Activated T-cell treated with anti-CD3 and anti-CD28 coated beads, Interleukin-2, amount 50 U/mL, for 4 hours (primary cell): ENCODE measurements around the gene EFCAB13. TPM values are rescaled to one million over a fixed set of nuclear protein-coding genes. Genes with fewer than 3 reads are reported as not detected.

ENCODE experiments used
- ATAC-seq, 2 donors: fragments of 200-7000 bp; cut with Tn5 transposase; one replicate each; pipeline ENCODE4 v1.10.0; 2021
- DNase-seq: peaks from one replicate; pipeline ENCODE4 v3.0.0-alpha.2; 2020
- H3K27me3 Mint-ChIP-seq: one replicate; pipeline ENCODE4 v1.8.0; 2021; ENCODE audit warnings: low read depth, mixed read lengths
- H3K36me3 Mint-ChIP-seq: one replicate; pipeline ENCODE4 v1.8.0; 2022; ENCODE audit warnings: mixed read lengths; ENCODE audit not compliant: insufficient read depth
- H3K4me1 Mint-ChIP-seq: one replicate; pipeline ENCODE4 v1.8.0; 2021; ENCODE audit warnings: low read depth, mixed read lengths
- H3K4me3 Mint-ChIP-seq: one replicate; pipeline ENCODE4 v1.8.0; 2021; ENCODE audit warnings: mild to moderate bottlenecking, moderate library complexity, mixed read lengths
- H3K9me3 Mint-ChIP-seq: one replicate; pipeline ENCODE4 v1.8.0; 2021; ENCODE audit warnings: mixed read lengths
- total RNA-seq, 3 donors: library from RNA; stranded (reverse); gene quantifications; one replicate each; pipeline ENCODE4 v1.2.1, GENCODE V29; 2021

The EFCAB13 gene
- total RNA-seq, 3 donors from 2014 or later: 1.1 to 2.4 (median 1.3) TPM

DNA sequence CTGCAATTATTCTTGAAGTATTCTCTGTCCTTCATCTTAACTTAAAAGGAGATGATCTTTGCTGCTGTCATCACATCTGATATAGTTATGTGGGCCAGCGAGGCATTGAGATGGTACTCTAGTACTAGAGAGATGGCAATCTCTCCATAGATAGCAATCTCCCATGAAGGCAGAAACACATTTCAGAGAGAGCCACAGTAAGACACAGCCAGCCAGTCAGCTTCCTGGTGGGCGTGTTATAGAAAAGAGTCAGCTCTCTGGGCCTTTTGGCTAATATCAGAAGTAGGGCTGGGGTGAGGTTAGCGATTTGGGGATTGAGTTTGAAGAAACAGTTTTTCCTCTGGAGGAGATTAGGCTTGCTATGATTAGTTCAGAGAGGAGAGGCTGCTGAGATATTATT, 22.6 kb upstream of the EFCAB13 start:
- H3K36me3 Mint-ChIP-seq: peaks cover 2% of the 10 kb centered on the region

DNA sequence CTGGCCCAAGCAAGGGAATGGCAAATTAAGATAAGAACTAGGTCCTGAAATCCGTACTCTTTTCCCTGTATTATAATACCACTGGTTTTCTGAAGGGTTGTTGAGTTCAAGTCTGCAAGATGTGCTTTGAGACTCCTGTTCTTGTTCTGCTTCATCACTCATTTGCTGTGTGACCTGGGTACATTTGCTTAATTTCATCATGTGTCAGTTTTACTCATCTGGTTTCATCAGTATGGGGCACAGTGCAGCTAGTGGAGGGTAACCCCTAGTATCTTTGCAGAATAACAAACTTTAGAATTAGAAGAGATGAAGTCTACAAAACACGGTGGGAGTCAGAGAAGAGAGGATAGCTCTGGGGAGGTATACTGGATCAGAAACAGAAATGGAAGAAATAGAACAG, 21.9 kb upstream of the EFCAB13 start:
- no peaks in the 10 kb centered on the region for H3K27me3 Mint-ChIP-seq
- ATAC-seq (no peak), DNase-seq (no peak)
- H3K4me3 Mint-ChIP-seq: no peak overlapping the region
- peaks cover 2% of the 10 kb centered on the region for H3K36me3 Mint-ChIP-seq
- H3K4me1 Mint-ChIP-seq: peaks cover 11% of the 10 kb centered on the region
- H3K9me3 Mint-ChIP-seq: peaks cover 6% of the 10 kb centered on the region

More for the DNA sequence above, 22.6 kb upstream of the EFCAB13 start:
- peaks cover 11% of the 10 kb centered on the region for H3K4me1 Mint-ChIP-seq
- DNase-seq (no peak), ATAC-seq (peak in 1 of 2 donors; percentile 55)
- no peak overlapping the region for H3K4me3 Mint-ChIP-seq
- H3K9me3 Mint-ChIP-seq: peaks cover 6% of the 10 kb centered on the region
- H3K27me3 Mint-ChIP-seq: no peaks in the 10 kb centered on the region

DNA sequence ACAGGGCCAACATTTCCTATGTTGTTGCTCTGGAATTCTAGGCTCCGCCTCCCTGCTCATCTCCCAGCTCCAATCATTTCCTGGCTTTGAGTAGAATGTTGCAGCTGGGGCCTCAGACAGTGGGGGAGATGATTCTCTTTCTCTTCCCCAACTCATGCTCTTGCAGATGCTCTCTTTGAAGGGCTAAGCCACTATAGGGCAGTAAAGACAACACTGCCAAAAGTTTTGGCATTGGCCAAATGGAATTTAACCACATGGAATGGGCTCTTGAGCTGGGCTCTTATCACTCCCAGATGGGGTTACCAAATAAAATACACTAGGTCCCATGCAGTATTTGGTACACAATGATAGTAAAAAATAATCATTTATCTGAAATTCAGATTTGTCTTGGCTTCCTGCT, 19.6 kb upstream of the EFCAB13 start:
- Mint-ChIP-seq H3K27me3 (no peaks in the 10 kb centered on the region), H3K9me3 (peaks cover 6% of the 10 kb centered on the region), H3K4me3 (no peak overlapping the region), H3K4me1 (peaks cover 11% of the 10 kb centered on the region), H3K36me3 (peaks cover 2% of the 10 kb centered on the region)
- ATAC-seq (no peak), DNase-seq (no peak)

DNA sequence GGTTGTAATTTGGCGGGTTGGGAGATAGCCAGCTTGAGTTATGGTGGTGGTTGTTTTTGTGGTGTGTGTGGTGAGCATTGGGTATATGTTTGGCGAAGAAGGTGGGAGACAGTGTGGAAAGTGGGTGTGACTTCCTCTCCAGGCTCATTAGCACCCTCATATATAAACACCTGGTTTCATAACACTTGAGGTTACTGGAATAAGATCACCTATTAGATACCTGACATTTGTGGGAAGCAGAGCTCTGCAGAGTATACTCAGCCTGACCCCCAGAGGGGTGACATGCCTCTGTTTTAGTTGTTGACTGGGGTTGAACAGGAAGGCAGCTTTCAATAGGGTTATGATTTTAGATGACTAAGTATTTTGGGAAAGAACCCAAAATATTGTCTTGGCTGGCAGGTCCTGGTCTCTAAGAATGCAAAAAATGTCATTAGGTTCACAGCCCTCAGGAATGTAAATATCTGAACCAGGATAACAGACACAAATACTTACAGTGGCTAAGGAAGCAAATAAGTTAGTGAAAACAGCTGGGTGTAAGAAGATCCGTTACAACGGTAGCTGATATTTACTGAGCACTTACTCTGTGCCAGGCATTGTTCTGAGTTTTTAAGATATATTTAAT, 18.3 kb upstream of the EFCAB13 start:
- Mint-ChIP-seq H3K4me1 (peaks cover 11% of the 10 kb centered on the region), H3K9me3 (peaks cover 6% of the 10 kb centered on the region), H3K27me3 (no peaks in the 10 kb centered on the region), H3K36me3 (peaks cover 2% of the 10 kb centered on the region), H3K4me3 (no peak overlapping the region)
- ATAC-seq (peak in 1 of 2 donors; percentile 37), DNase-seq (no peak)

DNA sequence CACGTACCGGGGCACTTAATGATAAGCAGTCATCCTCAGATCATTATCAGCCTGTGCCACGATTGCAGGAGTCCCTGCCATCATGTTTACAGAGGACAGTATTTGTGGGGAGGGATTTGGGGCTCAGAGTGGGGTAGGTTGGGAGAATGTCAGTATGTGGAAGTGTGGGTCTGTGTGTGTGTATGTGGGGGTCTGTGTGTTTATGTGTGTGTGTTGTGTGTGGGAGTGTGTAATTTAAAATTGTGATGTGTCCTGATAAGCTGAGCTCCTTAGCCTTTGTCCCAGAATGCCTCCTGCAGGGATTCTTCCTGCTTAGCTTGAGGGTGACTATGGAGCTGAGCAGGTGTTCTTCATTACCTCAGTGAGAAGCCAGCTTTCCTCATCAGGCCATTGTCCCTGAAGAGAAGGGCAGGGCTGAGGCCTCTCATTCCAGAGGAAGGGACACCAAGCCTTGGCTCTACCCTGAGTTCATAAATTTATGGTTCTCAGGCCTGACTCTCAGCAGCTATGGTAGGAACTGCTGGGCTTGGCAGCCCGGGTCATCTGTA, 13.5 kb upstream of the EFCAB13 start:
- Mint-ChIP-seq H3K27me3 (peaks cover 1% of the 10 kb centered on the region), H3K4me3 (no peak overlapping the region), H3K36me3 (no peaks in the 10 kb centered on the region), H3K9me3 (no peaks in the 10 kb centered on the region), H3K4me1 (peaks cover 5% of the 10 kb centered on the region)
- no peak for ATAC-seq
- no peak for DNase-seq

DNA sequence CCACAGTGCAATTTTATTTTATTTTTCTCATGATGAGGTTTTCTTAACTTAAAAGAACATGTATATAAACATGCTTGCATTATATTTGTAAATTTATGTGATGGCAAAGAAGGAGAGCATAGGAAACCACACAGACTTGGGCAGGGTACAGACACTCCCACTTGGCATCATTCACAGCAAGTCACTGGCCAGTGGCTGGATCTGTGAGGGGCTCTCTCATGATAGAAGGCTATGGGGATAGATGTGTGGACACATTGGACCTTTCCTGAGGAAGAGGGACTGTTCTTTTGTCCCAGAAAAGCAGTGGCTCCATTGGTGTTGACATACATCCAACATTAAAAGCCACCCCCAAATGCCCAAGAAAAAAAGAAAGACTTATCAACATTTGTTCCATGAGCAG, 12.3 kb upstream of the EFCAB13 start:
- no peak for ATAC-seq

DNA sequence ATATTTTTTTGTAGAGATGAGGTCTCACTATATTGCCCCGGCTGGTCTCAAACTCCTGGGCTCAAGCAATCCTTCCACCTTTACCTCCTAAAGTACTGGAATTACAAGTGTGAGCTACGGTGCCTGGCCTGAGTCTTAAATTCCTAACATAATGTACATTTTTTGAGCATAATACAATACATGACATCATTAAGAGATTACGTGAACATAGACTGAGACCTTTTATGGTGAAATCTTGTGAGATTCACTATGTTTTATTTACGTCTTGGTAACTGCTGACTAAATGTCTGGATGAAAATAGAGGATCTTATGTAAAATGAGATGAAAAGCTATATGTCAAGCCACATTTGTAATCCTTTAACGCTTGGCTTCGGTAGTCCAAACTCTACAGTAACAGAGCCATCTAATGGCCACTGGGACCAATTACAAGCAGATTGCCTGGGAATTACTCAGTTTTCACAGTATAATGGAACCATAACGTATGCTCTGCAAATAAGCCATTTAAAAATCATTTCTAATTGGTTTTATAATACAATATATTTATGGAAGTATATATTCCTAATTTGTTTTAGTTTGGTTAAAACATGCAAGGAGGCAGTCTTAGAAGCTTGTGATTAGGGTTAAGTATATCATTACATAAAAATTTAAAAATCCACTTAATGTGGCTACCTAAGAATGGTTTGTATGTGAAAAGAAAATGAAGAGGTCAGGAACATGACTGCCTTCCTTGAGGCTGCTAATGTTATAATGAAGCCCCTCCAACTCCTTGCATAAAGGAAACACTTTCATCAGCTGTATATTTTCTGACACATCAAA, 8.1 kb upstream of the EFCAB13 start:
- Mint-ChIP-seq H3K4me3 (no peak overlapping the region), H3K36me3 (no peaks in the 10 kb centered on the region), H3K9me3 (no peaks in the 10 kb centered on the region), H3K27me3 (peaks cover 1% of the 10 kb centered on the region), H3K4me1 (no peaks in the 10 kb centered on the region)
- no peak for DNase-seq
- peak in 1 of 2 donors; percentile 63 for ATAC-seq

More for the DNA sequence above, 12.3 kb upstream of the EFCAB13 start:
- no peak overlapping the region for H3K4me3 Mint-ChIP-seq
- H3K36me3 Mint-ChIP-seq: no peaks in the 10 kb centered on the region
- no peaks in the 10 kb centered on the region for H3K9me3 Mint-ChIP-seq
- no peak for DNase-seq
- peaks cover 1% of the 10 kb centered on the region for H3K27me3 Mint-ChIP-seq
- H3K4me1 Mint-ChIP-seq: no peaks in the 10 kb centered on the region

DNA sequence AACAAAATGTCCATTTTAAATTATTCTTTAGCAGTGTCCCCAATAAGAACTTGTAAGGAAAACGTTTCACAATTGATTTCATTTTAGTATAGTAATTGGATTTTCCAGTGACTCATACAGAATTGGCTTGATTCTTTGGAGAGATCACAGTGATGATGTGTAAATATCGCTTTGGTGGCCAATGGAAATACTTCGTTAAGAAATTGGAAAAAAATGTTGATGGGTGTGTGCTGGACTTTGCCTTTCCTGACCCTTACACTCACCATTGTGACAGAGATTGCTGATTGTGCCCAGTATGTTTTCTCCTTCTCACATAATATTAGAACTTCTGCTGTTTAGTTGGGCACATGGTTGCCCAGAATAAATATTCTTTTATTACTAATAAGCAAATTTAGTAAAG, 7.4 kb upstream of the EFCAB13 start:
- no peaks in the 10 kb centered on the region for H3K9me3 Mint-ChIP-seq
- DNase-seq (no peak), ATAC-seq (no peak)
- no peaks in the 10 kb centered on the region for H3K4me1 Mint-ChIP-seq
- H3K4me3 Mint-ChIP-seq: no peak overlapping the region
- H3K36me3 Mint-ChIP-seq: no peaks in the 10 kb centered on the region
- H3K27me3 Mint-ChIP-seq: peaks cover 1% of the 10 kb centered on the region

DNA sequence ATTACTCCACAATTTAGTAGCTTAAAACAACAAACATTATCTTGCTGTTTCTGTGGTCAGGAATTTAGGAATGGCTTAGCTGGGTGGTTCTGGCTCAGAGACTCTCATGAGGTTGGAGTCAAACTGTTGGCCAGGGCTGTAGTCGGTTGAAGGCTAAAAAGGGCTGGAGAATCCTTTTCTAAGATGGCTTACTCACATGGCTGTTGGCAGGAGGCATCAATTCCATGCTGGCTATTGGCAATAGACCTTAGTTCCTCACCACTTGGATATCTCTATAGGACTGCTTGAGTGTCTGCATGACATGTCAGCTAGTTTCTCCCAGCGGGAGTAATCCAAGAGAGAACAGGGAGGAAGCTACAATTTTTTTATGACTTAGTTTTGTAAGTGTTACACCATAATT, 6.6 kb upstream of the EFCAB13 start:
- no peaks in the 10 kb centered on the region for H3K9me3 Mint-ChIP-seq
- H3K27me3 Mint-ChIP-seq: peaks cover 1% of the 10 kb centered on the region
- no peaks in the 10 kb centered on the region for H3K36me3 Mint-ChIP-seq
- H3K4me3 Mint-ChIP-seq: no peak overlapping the region
- ATAC-seq (no peak), DNase-seq (no peak)
- no peaks in the 10 kb centered on the region for H3K4me1 Mint-ChIP-seq

DNA sequence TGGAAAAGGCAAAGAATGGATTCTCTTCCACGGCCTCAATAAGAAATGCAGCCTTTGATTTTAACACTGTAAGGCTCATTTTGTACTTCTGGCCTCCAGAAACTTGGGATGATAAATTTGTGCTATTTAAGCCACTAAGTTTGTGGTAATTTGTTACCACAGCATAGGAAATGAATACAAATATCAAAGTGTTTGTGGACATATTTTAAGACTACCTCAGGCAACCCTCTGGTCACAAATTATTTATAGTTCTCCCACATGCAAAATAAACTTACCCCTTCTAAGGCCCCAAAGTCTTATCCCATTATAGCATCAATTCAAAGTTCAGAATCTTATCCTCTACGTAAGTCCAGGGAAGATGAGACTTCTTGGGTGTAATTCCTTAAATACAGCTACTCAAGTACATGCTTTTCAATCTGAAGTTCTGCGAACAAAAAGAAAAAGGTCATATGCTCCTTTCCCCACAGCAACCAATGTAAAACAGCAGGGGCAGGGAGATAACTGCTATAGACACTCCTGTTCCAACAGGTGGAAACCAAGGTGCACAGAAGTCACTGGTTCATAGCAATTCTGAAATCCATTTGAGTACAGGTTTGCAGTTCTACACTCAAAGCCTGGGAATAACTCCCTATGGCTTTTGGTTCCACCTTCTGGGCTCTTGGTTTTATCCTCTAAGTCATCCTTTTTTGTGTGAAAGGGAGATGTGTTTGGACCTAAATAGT, 5.4 kb upstream of the EFCAB13 start:
- ATAC-seq: no peak
- H3K36me3 Mint-ChIP-seq: no peaks in the 10 kb centered on the region
- peaks cover 1% of the 10 kb centered on the region for H3K27me3 Mint-ChIP-seq
- peaks cover 4% of the 10 kb centered on the region for H3K4me1 Mint-ChIP-seq
- no peaks in the 10 kb centered on the region for H3K9me3 Mint-ChIP-seq
- H3K4me3 Mint-ChIP-seq: no peak overlapping the region
- DNase-seq: no peak

DNA sequence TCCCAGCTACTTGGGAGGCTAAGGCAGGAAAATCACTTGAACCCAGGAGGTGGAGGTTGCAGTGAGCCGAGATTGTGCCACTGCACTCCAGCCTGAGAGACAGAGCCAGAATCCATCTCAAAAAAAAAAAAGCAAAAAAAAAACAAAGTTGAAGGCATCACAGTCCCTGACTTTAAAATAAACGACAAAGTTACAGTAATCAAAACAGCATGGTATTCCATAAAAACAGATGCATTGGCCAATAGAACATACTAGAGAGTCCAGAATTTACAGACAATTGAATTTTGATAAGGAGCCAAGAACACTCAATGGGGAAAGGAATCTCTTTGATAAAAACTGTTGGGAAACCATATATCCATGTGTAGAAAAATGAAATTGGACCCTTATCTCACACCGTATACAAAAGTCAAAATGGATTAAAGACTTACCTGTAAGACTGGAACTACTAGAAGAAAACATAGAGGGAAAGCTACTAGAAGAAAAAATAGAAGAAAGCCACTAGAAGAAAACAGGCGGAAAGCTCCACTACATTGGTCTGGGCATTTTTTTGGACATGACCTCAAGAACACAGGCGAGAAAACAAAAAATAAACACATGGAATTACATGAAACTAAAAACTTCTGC, 2.8 kb upstream of the EFCAB13 start:
- no peaks in the 10 kb centered on the region for H3K27me3 Mint-ChIP-seq
- no peaks in the 10 kb centered on the region for H3K9me3 Mint-ChIP-seq
- H3K36me3 Mint-ChIP-seq: no peaks in the 10 kb centered on the region
- H3K4me3 Mint-ChIP-seq: no peak overlapping the region
- H3K4me1 Mint-ChIP-seq: peaks cover 22% of the 10 kb centered on the region
- ATAC-seq (no peak), DNase-seq (no peak)

DNA sequence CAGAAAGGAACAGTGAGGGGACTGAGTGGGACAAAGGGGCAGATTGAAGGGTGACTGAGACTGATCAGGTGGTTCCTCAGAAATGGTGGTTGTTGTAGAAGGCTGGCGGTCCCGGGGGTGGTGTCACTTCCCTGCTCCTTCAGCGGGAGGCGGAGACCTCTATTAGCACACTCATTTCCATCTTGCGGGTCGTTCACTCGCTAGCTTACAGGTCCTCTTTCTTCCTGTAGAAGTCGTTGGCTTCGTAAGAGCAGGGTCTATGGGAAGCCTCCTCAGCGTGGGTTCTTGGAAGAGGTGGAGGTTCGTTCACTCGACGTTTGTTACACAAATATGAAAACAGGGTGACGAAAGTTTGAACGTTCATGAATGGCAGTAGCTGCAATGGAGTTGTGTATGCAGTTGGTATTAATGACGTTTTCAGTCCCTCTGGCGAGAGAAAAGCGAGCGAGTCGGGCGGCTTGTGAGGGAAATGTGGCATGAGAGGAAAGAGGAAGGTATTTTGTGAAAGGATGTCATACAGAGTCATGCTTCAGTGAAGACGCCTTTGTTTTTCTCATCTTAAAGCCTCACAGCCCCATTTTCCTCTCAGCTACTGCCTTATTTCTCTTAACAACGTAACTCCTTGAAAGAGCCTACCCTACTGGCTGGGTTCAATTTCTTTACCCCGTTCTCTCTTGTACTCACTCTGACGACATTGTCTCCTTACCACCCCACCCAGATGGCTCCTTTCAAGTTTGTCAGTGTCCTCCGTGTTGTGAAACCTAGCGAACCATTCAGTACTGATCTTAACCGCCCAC, 667 bp downstream of the EFCAB13 start:
- peak; percentile 55 to 61 for ATAC-seq
- Mint-ChIP-seq H3K9me3 (no peaks in the 10 kb centered on the region), H3K27me3 (no peaks in the 10 kb centered on the region)

DNA sequence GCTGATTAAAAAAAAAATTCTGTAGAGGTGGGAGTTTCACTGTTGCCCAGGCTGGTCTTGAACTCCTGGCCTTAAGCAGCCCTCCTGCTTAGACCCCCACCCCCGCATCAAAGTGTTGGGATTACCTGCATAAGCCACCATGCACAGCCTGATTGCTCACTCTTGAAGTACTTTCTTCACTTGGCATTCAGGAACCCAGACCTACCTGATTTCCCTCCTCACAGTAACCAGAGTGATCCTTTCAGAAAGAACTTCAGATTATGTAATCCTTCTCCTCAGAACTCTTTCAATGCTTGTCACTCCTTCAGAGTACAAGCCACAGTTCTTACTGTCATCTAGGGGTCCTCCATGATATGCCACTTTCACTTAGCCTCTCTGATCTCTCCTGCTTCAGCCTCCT, 1.4 kb downstream of the EFCAB13 start:
- no peaks in the 10 kb centered on the region for H3K9me3 Mint-ChIP-seq
- ATAC-seq (no peak), DNase-seq (no peak)
- no peaks in the 10 kb centered on the region for H3K27me3 Mint-ChIP-seq
- peak overlapping the region; percentile 92 for H3K4me3 Mint-ChIP-seq
- peaks cover 22% of the 10 kb centered on the region for H3K4me1 Mint-ChIP-seq
- H3K36me3 Mint-ChIP-seq: no peaks in the 10 kb centered on the region

More for the DNA sequence above, 667 bp downstream of the EFCAB13 start:
- H3K4me3 Mint-ChIP-seq: peak overlapping the region; percentile 92
- H3K36me3 Mint-ChIP-seq: no peaks in the 10 kb centered on the region
- peaks cover 22% of the 10 kb centered on the region for H3K4me1 Mint-ChIP-seq
- DNase-seq: peak; percentile 14
